HG03354 (cell line): ENCODE data around the gene EGFR.
"Not testable (repeated sequence)": the region's sequence is repeated elsewhere in the genome, so short reads cannot be mapped to it uniquely, and the experiment has no call there.

ENCODE experiments used
- ATAC-seq: cut with Tn5 transposase; IDR thresholded peaks from one replicate; pipeline ENCODE4 v1.9.1; 2021; ENCODE audit warnings: mild to moderate bottlenecking; ENCODE audit not compliant: unreplicated experiment, poor library complexity, severe bottlenecking

Gene EGFR

DNA sequence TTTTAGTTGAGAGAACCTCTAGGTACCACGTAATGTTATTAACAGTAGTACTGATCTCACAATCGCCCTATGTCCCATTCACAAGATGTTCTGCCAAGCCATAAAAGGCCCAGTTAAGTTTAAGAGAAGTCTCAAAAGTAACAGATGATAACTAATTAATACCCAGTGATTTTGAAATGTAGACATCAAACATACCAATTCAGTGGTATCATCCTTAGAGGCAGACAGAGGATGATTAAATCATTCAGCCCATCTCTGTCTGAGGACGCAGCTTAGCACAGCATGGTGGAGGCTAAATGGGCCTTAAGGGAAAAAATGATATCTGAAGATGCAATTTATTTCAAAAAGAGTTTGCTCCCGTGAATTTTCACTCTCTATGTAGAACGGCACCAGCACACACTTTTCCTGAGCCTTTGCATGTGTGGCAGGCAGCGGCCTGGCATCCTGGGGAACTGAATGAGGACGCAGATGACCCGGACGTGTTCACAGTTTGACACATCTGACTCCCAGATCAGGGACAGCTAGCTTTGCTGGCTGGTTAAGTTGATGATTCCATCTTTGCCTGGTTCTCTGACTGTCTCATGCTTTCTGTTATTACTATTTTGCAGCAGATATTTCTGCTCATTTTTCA lies 13.4 kb downstream of the EGFR start:
- no peak for ATAC-seq

DNA sequence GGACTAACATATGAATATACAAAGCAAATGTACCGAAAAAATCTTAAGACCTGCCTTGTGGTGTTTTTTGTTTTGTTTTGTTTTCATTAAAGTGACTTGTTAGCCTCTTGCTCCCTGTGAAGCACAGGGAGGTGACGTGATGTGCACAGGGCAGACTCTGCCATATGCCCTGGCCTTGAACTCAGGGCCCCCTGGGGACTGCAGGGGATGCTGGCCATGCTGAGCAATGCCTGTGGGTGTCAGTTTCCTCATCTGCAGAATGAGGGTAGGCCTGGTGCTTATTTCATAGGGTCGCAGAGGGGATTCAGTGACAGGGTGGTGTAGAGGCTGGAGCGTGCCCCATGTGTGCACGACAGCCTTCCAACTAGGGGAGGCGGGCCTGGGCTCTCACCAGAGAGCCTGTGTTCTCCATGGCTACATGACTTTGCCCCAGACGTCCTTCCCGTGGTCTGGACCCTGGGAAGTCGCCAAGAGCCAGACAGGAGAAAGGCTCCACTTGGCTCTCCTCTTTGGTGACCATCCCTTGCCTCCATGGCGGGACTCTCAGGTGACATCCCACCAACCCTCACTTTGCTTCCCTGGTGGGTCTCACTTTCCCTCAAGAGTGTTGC lies 14.5 kb downstream of the EGFR start:
- no peak for ATAC-seq

DNA sequence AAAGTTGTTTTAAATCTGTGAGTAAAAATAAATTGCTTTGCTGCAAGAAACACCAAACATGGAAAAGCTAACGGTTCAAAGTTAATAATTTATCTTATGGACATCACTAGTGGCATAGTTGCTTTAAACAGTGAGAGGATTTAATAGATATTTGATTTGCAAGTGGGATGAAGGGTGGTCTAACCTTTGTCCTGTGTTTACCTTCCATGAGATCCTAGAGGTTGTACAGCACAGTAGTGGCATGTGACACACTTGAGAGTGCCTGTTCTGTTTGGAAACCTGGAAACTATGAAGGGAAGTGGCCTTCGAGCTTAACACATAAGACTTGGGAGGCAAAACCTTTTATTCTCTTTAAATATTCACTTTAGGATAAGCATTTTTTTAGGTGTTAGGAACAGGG lies 16.0 kb downstream of the EGFR start:
- ATAC-seq: no peak

DNA sequence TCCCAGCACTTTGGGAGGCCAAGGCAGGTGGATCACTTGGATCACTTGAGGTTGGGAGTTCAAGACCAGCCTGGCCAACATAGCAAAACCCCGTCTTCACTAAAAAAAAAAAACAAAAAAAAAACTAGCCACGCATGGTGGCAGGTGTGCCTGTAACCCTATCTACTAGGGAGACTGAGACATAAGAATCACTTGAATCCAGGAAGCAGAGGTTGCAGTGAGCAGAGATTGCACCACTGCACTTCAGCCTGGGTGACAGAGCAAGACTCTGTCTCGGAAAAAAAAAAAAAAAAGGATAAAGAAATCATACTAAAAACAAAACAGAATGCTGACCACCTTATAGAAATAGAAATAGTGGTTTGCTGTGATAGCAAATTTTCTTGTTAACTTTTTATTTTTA lies 16.6 kb downstream of the EGFR start:
- ATAC-seq: not testable (repeated sequence)

DNA sequence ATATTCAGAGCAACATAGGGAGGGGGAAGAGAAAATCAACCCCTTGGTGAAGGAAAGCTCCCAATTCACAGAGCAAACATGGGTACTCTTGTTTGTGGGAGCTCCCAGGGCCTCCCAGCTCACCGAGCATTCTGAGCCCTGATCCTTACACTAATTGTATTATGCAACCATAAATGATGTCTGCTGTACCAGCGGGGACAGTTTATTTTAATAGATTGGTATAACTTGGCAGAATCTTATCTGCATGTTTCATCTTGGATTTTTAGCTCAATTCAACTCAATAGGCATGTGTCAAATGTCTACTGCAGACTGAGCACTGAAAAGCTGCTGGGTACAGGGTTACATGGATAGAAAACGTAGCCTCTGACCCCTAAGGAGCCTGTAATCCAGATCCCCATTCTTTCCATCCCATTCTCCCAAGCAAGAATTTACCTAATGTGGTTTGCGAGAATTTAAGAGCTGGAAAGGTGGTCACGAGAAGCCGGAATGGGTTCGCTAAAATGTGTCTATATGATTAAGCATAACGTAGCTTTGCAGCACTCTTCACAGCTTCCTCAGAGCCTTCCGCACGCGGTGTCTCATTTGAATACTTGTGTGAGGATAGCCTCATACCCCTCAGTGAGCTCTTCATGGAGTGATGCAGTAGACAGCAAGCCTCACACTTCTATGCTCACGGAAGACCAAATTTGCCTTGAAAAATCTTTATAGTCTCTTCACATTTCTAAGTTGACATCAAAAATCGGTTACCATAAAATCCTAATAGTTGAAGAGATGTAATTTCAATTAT lies 18.3 kb downstream of the EGFR start:
- no peak for ATAC-seq

DNA sequence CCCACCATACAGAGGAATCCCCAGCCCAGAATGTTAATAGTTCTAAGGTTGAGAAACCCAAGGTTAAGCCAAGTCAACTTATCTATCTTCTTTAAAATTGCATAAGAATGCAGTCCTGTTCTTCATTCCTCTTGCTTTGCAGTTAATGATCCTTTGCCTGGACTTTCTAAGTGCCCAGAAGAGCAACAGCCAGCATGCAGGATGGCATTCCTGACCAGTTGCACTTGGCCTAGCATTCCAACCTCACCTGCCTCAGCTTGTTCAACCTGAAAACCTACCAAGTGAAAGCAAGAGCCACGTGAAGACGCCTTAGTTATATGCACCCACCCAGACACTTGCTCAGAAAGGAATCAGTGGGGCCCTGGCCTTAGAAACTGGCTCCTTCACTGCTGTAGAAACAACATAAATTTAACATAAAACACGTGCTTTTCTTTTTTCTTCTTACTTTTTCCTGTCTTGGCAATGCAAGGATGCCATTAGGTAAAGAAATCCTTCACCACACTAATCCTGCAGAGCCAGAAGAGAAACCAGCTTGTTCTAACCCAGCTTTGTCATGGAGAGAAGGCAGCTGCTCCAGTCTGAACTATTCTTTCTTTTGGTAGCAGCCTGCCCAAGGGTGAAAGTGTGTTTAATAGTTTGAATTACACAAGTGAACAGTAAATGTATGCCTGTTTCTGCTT lies 25.0 kb downstream of the EGFR start:
- ATAC-seq: no peak

DNA sequence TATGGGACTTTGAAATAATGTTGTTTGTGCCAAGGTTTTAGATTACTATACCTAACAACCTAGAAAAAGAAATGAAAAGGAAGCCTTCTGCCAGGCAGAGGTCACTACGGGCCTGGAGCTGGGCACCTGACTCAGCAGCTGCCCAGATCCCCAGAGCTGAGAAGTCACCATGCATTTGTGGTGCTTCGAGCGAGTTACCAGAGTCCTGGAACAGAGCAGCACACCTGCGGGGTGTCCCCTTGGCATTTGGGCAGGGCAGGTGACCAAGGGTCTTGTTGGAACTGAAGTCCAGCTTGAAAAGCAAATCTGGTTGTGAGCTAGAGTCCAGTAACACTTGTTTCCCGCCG lies 25.5 kb downstream of the EGFR start:
- no peak for ATAC-seq

DNA sequence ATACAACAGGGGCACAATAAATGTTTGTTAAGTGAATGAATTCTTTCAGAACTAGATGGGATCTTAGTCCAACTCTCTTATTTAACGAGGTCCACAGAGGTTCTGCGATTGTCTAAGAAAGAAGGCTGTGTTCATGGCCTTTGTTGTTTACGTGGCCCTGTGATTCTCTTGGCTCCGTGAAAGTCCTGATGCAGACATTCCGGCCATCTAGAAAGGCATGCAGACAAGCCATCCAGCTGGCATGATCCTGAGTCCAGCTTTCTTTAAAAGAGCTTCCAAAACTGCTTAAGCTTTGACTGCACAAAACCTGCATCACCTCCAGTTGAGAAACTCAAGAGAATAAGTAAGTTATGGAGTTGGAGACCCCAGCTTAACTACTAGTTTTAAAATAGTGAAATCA lies 26.0 kb downstream of the EGFR start:
- ATAC-seq: no peak

DNA sequence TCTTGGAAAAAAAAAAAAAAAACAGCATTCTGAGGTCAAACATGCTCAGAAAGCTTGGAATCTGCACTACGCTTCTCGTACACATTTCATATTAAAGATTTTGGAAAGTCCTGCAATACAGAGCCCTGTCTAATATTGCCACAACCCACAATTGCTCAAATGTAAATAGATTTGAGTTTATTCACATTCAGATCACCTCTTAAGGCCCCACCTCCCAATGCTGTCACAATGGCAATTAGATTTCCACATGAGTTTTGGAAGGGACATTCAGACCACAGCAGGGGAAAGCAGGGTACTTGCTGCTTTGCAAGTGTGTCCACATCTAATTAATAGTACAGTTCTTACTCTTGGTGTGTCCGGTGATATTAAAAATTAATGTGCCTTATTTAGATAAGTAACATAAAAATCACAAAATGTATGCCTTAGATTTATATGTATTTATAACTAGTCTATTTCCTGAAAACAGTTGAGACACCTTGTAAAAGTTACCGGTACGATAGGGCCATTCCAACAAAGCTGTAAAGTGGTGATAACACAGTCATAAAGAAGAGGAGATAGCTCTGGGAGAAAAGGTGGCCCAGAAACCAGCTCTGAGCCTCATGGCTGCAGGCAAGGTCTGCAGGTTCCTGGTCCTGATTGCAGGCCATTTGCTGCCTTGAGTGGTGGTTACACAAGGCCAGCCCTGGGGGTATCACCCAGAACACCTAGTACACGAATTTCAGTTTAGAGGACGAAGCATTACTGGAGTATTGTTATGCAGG lies 27.9 kb downstream of the EGFR start:
- ATAC-seq: no peak

DNA sequence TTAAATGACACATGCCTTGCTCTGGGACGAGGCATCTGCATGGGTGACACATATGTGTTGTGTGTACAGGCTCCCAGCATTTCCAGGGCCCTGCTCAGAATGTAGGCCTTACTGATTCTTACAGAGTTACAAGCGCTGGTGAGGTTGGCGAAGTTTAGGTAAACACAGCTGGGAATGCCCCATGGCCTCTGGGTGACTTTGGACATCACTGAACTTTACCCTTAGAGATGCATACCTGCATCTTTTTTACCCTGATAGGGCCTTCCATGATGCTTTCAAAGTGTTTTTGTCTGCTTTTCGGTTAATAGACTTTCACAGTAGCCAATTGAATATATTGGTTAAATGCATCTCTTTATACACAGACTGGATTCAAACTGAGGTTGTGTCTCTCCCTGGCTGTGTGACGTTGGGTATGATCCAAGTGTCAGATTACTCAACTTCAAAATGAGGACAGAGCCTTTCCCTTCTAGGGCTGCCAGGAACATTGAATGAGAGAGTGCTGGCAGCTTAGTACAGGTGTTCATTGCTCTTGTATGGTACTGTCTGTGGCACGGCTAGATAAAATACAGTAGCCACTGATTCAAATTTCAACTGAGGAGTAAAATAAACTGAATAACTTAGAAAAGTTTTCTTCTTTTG lies 29.5 kb downstream of the EGFR start:
- ATAC-seq: no peak

DNA sequence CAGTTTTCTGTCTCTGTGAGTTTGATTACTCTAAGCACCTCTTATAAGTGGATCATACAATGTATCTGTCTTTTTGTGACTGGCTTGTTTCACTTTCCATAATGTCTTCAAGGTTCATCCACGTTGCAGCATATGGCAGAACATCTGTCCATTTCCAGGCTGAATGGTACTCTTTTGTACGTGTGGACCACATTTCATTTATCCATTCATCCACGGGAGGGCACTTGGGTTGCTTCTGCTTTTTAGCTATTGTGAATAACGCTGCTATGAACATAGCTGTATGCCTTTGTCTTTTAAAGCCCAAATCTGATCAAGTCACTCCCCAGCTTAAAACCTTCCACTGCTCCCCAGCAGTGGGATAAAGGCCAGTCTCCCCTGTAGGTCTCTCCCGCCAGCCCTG lies 31.5 kb downstream of the EGFR start:
- ATAC-seq: no peak

DNA sequence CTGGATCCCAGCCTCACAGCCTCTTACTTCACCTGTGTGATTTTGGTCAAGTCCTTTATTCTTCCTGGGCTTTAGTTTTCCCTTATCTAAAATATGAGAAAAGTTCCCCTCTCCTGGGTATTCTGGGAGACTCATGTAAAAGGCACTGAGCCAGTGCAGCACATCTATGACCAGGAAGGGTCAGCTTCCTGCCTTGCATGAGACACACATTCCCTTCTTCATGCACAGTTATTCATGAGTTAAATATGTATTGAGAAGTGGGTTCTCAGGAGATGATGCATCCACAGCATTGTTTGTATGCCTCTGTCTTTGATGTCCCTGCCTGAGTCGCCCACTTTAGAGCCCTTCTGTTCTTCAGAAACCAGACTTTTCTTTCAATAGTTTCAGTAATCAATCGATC lies 33.3 kb downstream of the EGFR start:
- no peak for ATAC-seq

DNA sequence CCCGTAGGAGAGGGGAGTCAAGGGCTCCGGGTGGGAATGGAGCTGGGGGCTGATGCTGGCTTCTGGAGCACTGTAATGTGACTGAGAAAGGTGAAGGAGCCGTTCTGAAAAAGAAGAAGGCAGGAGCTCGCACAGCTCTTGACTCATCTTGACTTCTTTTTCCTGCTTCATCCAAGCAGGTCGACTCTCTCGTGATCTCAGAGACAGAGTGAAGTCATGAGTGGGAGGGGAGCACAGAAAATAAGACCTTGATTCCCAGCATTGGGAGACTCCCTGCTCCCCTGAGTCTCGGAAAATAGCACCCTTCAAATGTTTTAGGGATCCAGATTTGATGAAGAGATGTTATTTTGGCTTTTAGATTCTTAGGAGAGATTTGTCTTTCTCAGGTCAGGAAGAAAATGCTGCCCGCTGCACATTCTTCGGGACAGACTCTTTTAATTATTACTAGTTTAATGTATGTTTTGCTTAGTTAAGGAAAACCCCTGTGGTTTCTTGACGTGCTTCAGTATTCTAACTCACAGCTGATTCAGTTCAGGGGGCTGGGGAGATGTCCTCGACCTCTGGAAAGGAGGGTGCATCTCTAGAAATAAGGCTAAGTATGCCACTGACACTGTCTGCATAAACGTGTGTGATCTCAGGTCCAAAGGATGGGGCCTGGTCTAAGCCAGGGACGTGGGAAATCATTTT lies 34.1 kb downstream of the EGFR start:
- no peak for ATAC-seq

DNA sequence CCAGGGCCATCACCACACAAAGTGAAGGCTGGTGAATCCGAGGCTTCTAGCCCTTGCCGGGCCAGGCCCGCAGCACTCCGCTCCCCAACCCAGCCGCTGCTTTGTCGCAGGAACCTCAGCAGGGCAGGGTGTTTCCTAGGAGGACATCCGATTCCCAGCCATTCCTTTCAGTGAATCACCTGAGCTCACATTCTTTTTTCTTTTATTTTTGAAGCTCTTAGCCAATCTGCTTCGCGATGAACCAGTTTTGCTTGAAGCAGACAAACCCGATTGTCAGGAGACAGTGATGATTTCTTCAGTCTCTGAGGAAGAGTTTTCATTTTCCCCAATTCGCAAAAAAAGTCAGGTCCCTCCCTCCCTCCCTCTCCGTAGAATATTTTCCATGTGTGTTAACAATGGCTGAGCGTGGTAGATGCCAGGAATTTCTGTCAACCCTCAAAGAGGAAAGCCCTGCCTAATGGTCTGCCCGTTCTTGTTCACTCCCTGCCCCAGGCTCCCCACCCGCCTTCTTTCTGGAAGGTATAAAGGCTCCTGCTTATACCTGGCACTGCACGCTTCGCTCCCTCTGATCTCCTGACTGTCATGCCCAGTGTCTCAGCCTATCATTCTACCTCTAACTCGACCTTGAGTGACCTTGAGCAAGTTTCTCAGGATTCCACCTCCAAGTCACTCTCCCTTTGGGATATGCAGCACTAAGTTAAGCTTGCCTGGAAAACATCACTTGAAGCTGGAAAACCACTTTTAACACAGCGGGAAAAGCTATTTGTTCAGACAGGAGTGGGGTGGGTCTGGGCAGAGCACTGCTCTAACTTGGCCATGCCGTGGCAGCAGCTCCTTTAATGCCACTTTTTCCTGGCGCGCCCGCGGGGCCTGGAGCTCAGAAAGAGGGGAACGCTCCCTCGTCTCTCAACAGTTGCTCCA lies 35.1 kb downstream of the EGFR start:
- no peak for ATAC-seq

DNA sequence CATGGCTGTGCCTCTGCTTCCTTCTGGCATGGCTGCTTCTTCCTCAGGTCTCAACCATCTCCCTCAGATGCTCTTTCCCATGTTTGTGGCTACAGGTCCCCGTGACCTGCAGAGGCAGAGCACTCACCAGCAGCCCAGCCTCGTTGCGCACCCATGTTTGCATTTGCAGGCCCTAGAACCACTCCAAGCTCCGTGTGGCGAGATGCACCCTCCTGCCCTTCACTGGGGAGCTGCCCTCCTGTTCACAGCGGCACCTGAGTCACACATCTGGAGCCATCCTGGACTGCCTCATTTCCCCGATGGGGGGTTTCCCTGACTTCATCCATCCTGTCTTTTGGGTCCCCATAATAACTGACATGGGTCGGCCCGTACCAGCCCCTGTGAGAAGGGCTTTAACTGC lies 35.9 kb downstream of the EGFR start:
- no peak for ATAC-seq

DNA sequence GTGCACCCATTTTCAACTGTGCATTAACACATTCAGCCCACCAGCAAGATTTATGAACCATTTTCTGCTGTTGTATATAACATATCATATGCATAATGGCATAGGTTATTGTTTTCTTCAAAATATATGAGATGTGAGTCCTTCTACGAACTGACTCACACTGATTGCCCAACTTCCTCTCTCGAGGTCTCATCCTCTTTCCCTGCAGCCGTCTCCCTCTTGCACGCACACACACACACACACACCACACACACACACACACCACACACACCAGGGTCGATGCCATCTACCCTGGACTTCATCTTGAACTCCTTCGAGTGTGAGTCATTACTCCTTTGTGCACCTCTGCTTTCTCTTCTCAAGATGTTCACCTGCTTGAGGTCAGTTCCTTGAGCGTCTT lies 36.7 kb downstream of the EGFR start:
- no peak for ATAC-seq

DNA sequence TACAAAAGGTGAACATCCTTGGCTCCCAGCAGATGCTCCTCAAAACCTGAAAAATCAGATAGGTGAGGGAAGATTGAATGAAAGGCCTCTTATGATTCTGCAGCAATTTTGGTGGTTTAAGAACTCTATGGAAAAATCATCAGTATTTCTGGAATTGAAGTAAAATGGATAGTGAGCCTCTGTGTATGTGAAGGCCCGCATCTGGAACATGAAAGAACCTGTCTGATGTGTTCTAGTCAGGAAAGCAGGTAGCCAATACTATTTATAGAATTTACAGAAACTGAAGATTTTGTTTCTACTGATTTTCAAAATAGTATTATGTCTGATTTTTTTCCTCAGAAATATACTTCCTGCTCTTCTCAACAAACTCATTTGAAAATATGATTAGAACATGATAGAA lies 37.3 kb downstream of the EGFR start:
- ATAC-seq: no peak
